Keratinocyte (primary cell): ENCODE results near the gene CYP26C1. TPM values are rescaled to one million over a fixed set of nuclear protein-coding genes. Genes with fewer than 3 reads are reported as not detected.

Experiments
- DNase-seq: peaks from one replicate; pipeline ENCODE4 v3.0.0-alpha.2; 2011; ENCODE audit warnings: low read depth, missing footprints, low spot score
- FAIRE-seq: peaks from 2 replicates; lab custom pipeline; 2011; peaks lifted over from hg19 to GRCh38; lab: Jason Lieb, UNC
- H2AFZ ChIP-seq: 2 replicates; pipeline ENCODE4 v1.6.0; 2012; ENCODE audit warnings: low read length, control low read depth, inconsistent platforms; ENCODE audit not compliant: control insufficient read depth
- H3K27ac ChIP-seq: 2 replicates; pipeline ENCODE4 v1.5.1; 2011; ENCODE audit warnings: low read length; ENCODE audit not compliant: control insufficient read depth, insufficient read depth
- H3K27me3 ChIP-seq: 3 replicates; pipeline ENCODE4 v1.6.0; 2011; ENCODE audit warnings: low read length; ENCODE audit not compliant: control insufficient read depth, insufficient read depth; ENCODE audit errors: extremely low read depth
- H3K36me3 ChIP-seq, 2 experiments: 2 replicates in 1 of 2; 3 replicates in 1 of 2; pipeline ENCODE4 v1.5.1; 2011; ENCODE audit warnings: low read length in 2 of 2, mild to moderate bottlenecking in 1 of 2; ENCODE audit not compliant: control insufficient read depth in 2 of 2, insufficient read depth in 2 of 2; ENCODE audit errors: extremely low read depth in 1 of 2
- H3K4me1 ChIP-seq: 3 replicates; pipeline ENCODE4 v1.5.1; 2011; ENCODE audit warnings: low read length; ENCODE audit not compliant: control insufficient read depth, insufficient read depth; ENCODE audit errors: extremely low read depth
- H3K4me2 ChIP-seq: 3 replicates; pipeline ENCODE4 v1.6.0; 2011; ENCODE audit warnings: low read depth, low read length; ENCODE audit not compliant: control insufficient read depth, insufficient read depth; ENCODE audit errors: extremely low read depth
- H3K4me3 ChIP-seq, 3 experiments: fragments of 200-600 bp in 1 of 3; sonication (generic) in 1 of 3; 2 replicates in 2 of 3; 3 replicates in 1 of 3; pipeline ENCODE4 v1.5.1; 2011 to 2016; ENCODE audit warnings: low read length in 3 of 3, mild to moderate bottlenecking in 3 of 3, control low read depth in 2 of 3, inconsistent platforms in 1 of 3, low read depth in 1 of 3, mixed read lengths in 1 of 3, mixed run types in 1 of 3, moderate library complexity in 1 of 3; ENCODE audit not compliant: control insufficient read depth in 2 of 3, insufficient read depth in 2 of 3; ENCODE audit errors: extremely low read depth in 1 of 3
- H3K79me2 ChIP-seq: 2 replicates; pipeline ENCODE4 v1.6.0; 2012; ENCODE audit warnings: low read length; ENCODE audit not compliant: control insufficient read depth, insufficient read depth
- H3K9ac ChIP-seq: 3 replicates; pipeline ENCODE4 v1.6.0; 2011; ENCODE audit warnings: low read length; ENCODE audit not compliant: control insufficient read depth, insufficient read depth; ENCODE audit errors: extremely low read depth
- H3K9me1 ChIP-seq: 3 replicates; pipeline ENCODE4 v1.6.0; 2011; ENCODE audit warnings: low read length; ENCODE audit not compliant: control insufficient read depth, insufficient read depth; ENCODE audit errors: extremely low read depth
- H3K9me3 ChIP-seq: 2 replicates; pipeline ENCODE4 v1.5.1; 2012; ENCODE audit warnings: low read depth, low read length; ENCODE audit not compliant: control insufficient read depth
- H4K20me1 ChIP-seq: 3 replicates; pipeline ENCODE4 v1.6.0; 2011; ENCODE audit warnings: low read length; ENCODE audit not compliant: control insufficient read depth, insufficient read depth; ENCODE audit errors: extremely low read depth
- CTCF ChIP-seq, 3 experiments: IDR thresholded peaks in 1 of 3; conservative IDR thresholded peaks in 1 of 3; optimal IDR thresholded peaks in 1 of 3; 2 replicates in 2 of 3; 3 replicates in 1 of 3; pipeline versions ENCODE3 to v1.5.1; 2011; ENCODE audit warnings: low read length in 3 of 3, mild to moderate bottlenecking in 3 of 3, moderate library complexity in 2 of 3, control low read depth in 1 of 3, inconsistent platforms in 1 of 3; ENCODE audit not compliant: insufficient read depth in 2 of 3; ENCODE audit errors: extremely low read depth in 1 of 3
- EZH2 ChIP-seq: IDR thresholded peaks from one replicate; pipeline ENCODE4 v1.6.1; 2012; ENCODE audit warnings: inconsistent platforms, mild to moderate bottlenecking, low read length, moderate library complexity
- dilution Hi-C: fragments of 300-500 bp; cut with MboI; formaldehyde crosslinking; loops from one replicate; pipeline ENCODE4 v1.7.0; 2020; ENCODE audit warnings: low sequenced_read_pairs; ENCODE audit not compliant: extremely low pct_ligation_motif_present
- polyA plus RNA-seq, 5 experiments: library from polyadenylated mRNA; depleted of rRNA in 3 of 5; stranded (reverse) in 3 of 5; stranded (forward) in 1 of 5; unstranded in 1 of 5; fragments of >200 nt; gene quantifications; 1 replicate in 1 of 5; 2 replicates in 3 of 5; 3 replicates in 1 of 5; pipeline versions ENCODE4 v1.2.1 to v1.2.3, GENCODE V29; 2011 to 2012; ENCODE audit warnings: missing spikeins in 2 of 5, low read depth in 1 of 5, low replicate concordance in 1 of 5

The CYP26C1 gene
- polyA plus RNA-seq, 1 donor (not counting 4 experiments of a cell fraction or from before 2014, with no cell fraction given), result not detected

DNA sequence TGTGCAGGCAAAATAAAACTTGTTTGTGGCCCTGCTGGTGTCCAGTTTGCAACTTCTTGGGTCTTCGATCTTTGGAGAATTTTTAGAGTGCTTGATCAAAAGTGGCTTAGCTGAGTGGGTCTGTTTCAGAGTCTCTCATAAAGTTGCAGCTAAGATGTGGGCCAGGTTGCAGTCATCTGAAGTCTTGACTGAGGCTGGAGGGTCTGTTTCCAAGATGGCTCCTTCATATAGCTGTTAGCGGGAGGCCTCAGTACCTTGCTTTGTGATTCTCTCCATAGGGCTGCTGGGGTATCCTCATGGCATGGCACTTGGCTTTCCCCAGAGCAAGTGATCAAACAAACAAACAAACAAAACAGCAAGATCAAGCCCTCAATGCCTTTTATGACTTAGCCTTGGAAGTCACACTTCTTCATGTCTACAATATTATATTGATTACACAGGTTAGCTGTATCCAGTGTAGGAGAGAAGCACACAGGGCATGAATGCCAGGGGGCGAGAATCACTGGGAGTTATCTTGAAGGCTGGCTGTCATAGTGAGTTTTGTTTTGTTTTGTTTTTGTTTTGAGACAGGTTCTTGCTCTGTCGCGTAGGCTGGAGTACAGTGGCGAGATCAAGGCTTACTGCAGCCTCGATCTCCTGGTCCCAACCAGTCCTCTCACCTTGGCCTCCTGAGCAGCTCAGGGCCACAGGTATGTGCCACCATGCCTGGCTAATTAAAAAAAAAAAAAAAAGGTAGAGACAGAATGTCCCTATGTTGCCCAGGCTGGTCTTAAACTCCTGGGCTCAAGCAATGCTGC lies 23.3 kb downstream of the CYP26C1 start:
- Histone ChIP-seq H3K79me2 (no peaks in the 10 kb centered on the region), H3K4me1 (no peaks in the 10 kb centered on the region), H3K9ac (no peak overlapping the region), H3K4me2 (no peak overlapping the region), H3K9me1 (no peaks in the 10 kb centered on the region), H3K4me3 (no peak overlapping the region), H3K9me3 (no peaks in the 10 kb centered on the region), H3K36me3 (no peaks in the 10 kb centered on the region), H3K27ac (no peak overlapping the region), H3K27me3 (peaks cover 31% of the 10 kb centered on the region), H2AFZ (no peak overlapping the region), H4K20me1 (no peaks in the 10 kb centered on the region)
- dilution Hi-C loops, result no loop called here
- TF ChIP-seq EZH2 (no peak), CTCF (optimal IDR thresholded peaks at IDR 0.05 in 1 of 3, IDR thresholded peaks at IDR 0.05 in 1 of 3, conservative IDR thresholded peaks at IDR 0.05 in 1 of 3; ENCODE audit: extremely low read depth in 1 of 3, insufficient read depth in 2 of 3, low read length in 3 of 3) (no peak)
- DNase-seq (no peak), FAIRE-seq (no peak)

DNA sequence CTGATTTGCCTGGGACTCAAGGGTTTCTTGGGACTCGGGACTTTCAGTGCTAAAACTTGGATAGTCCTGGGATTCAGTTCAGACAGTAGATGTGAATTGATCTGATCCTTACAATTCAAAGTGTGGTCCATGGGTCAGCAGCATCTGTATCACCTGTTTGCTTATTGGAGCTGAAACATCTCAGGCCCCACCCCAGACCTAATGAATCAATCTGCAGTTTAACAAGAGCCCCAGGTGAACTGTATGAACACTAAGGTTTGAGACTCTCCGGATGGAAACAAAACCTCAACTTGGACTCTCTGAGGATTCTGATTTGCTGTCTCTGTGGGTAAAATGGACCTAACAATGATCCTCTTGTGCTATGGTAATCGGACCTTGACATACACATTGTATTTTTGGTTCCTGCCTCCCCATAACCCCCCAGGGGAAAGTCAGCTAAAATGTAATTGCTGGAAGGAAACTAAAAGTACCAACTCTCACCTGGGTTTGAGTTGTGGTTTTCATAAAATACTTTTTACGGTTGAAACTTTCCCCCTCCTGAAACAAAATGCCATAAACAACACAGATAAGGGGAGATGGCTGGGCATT lies 24.8 kb downstream of the CYP26C1 start:
- no peak overlapping the region for H3K4me3 ChIP-seq
- no peak overlapping the region for H3K9ac ChIP-seq
- no peak for FAIRE-seq
- no peaks in the 10 kb centered on the region for H3K4me1 ChIP-seq
- H3K4me2 ChIP-seq, result no peak overlapping the region
- TF ChIP-seq CTCF (optimal IDR thresholded peaks at IDR 0.05 in 1 of 3, IDR thresholded peaks at IDR 0.05 in 1 of 3, conservative IDR thresholded peaks at IDR 0.05 in 1 of 3; ENCODE audit: extremely low read depth in 1 of 3, insufficient read depth in 2 of 3, low read length in 3 of 3) (no peak), EZH2 (no peak)
- no peaks in the 10 kb centered on the region for H3K36me3 ChIP-seq
- no peaks in the 10 kb centered on the region for H3K79me2 ChIP-seq
- peaks cover 25% of the 10 kb centered on the region for H3K27me3 ChIP-seq
- H3K9me3 ChIP-seq, result no peaks in the 10 kb centered on the region
- no peak for DNase-seq
- no peak overlapping the region for H2AFZ ChIP-seq
- dilution Hi-C loops, result no loop called here
- no peak overlapping the region for H3K27ac ChIP-seq
- no peaks in the 10 kb centered on the region for H4K20me1 ChIP-seq
- H3K9me1 ChIP-seq, result no peaks in the 10 kb centered on the region
